Ectodermal cell (in vitro differentiated cells): ENCODE results near the gene ACTL7A.
"Not testable (repeated sequence)": the region's sequence is repeated elsewhere in the genome, so short reads cannot be mapped to it uniquely, and the experiment has no call there.

Experiments
- H3K27ac ChIP-seq: 2 replicates; pipeline ENCODE4 v1.7.0; 2013; ENCODE audit warnings: mild to moderate bottlenecking, low read depth, low read length; ENCODE audit not compliant: insufficient read depth, poor library complexity, severe bottlenecking
- H3K27me3 ChIP-seq: 2 replicates; pipeline ENCODE4 v1.7.0; 2013; ENCODE audit warnings: mild to moderate bottlenecking, low read length; ENCODE audit not compliant: insufficient read depth, control insufficient read depth, poor library complexity, severe bottlenecking
- H3K36me3 ChIP-seq: one replicate; pipeline ENCODE4 v1.7.0; 2013; ENCODE audit warnings: low read length; ENCODE audit not compliant: control insufficient read depth, insufficient read depth
- H3K4me1 ChIP-seq: one replicate; pipeline ENCODE4 v1.7.0; 2013; ENCODE audit warnings: low read length; ENCODE audit not compliant: control insufficient read depth, insufficient read depth
- H3K4me3 ChIP-seq: 2 replicates; pipeline ENCODE4 v1.7.0; 2013; ENCODE audit warnings: low read depth, low read length, control low read depth; ENCODE audit not compliant: insufficient read depth
- H3K9me3 ChIP-seq: 2 replicates; pipeline ENCODE4 v1.7.0; 2013; ENCODE audit warnings: mild to moderate bottlenecking, low read length, moderate library complexity; ENCODE audit not compliant: control insufficient read depth
- WGBS, 2 experiments: methylation state at CpG; one replicate each; pipeline ENCODE4 v1.1.7; 2013; ENCODE audit warnings: missing lambda C conversion rate in 2 of 2; 5-methylcytosine and 5-hydroxymethylcytosine counted together

The ACTL7A gene

DNA sequence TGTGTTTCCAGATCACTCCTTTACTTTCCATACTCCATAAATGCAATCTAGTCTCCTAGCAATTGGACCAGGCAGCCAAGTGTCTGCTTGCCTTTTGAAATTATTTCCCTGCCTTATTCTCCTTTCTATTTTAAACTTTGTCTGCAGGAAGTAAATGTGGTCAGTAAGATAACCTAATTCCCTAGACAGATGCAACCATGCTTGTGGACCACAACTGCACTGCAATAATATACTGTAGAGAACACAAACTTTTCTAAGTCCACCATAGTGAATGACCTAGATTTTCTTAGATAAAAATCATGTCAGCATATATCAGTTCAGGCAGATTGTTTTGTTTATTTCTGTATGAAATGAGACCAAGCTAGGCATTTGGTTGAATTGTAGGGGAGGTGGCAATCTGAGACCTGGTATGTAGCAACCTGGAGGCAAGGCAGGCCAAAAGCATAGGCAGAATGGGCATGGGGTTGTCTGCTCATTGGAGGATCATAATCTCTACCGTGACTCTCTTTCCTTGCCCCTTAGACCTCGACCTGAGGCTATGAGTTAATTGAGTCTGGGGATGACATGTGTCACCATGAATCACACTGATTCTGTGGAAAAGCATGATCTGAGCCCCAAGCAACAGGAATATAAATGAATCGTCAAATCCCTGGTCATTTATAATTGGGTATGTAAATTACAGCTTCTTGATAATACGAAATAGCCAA, 27.0 kb upstream of the ACTL7A start:
- 92 to 97% methylated on average over 4 of the region's 4 CpGs for WGBS, 2 experiments
- H3K27ac ChIP-seq: no peak overlapping the region

DNA sequence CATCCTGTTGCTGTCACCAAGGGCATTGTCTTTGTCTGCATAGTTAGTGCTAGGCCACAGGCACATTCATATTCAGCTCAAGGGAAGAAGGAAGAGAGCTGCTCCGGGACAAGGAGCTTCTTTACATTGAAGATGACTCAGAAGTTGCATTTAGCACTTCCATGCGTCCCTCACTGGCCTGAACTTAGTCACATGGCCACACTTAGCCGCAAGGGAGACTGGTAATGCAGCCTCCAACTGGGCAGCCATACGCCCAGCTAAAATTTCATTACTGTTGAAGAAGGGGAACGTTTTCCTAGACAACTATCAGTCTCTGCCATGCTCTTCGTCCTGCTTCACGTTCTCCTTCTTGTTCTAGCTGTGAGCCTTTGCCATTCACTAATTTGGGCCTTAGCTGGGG, 26.2 kb upstream of the ACTL7A start:
- no peaks in the 10 kb centered on the region for H3K27me3 ChIP-seq
- H3K4me1 ChIP-seq: peaks cover 7% of the 10 kb centered on the region
- no peaks in the 10 kb centered on the region for H3K36me3 ChIP-seq
- no peak overlapping the region for H3K27ac ChIP-seq
- WGBS, 2 experiments: 75 to 81% methylated on average over 7 of the region's 7 CpGs
- H3K9me3 ChIP-seq: no peaks in the 10 kb centered on the region
- no peak overlapping the region for H3K4me3 ChIP-seq

More for the DNA sequence above, 27.0 kb upstream of the ACTL7A start:
- Histone ChIP-seq H3K36me3 (no peaks in the 10 kb centered on the region), H3K4me3 (no peak overlapping the region), H3K27me3 (no peaks in the 10 kb centered on the region), H3K9me3 (no peaks in the 10 kb centered on the region), H3K4me1 (peaks cover 7% of the 10 kb centered on the region)

DNA sequence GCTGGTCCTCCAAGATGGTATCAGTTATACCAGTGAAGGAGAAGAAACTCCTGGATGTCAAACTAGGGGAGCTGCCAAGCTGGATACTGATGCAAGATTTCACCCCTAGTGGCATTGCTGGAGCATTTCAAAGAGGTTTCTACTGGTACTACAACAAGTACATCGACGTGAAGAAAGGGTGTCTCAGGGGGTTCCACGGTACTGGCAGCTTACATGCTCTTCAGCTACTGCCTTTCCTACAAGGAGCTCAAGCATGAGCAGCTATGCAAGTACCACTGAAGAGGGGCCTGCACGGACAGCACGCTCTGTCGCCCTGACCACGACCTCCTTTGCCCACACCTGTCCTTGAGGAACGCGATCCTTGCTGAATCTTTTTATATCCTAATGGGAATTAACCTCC, 25.7 kb upstream of the ACTL7A start:
- no peaks in the 10 kb centered on the region for H3K9me3 ChIP-seq
- no peaks in the 10 kb centered on the region for H3K27me3 ChIP-seq
- 88 to 93% methylated on average over 9 of the region's 9 CpGs for WGBS, 2 experiments
- H3K36me3 ChIP-seq: no peaks in the 10 kb centered on the region
- H3K27ac ChIP-seq: no peak overlapping the region
- H3K4me3 ChIP-seq: no peak overlapping the region
- peaks cover 7% of the 10 kb centered on the region for H3K4me1 ChIP-seq

DNA sequence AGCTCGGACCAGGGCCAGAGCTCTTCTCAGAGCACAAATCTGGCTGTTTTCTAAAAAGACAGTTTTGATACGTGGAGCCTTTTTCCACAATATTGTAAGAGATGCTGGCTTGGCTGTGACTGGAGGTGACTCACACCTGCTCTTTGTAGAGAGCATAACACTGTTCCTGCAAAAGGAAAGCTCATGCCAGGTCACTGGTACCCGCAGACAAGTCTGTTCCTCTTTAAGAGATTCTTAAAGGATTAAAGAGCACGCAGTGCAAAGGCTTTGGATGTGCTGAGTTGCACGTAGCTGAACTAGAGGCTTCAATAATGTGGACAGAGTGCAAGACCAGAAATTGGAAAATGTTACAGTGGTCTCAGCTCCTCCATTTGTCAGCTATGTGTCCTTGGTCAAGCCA, 25.3 kb upstream of the ACTL7A start:
- H3K4me1 ChIP-seq: peaks cover 7% of the 10 kb centered on the region
- H3K4me3 ChIP-seq: no peak overlapping the region
- H3K36me3 ChIP-seq: no peaks in the 10 kb centered on the region
- no peaks in the 10 kb centered on the region for H3K9me3 ChIP-seq
- no peak overlapping the region for H3K27ac ChIP-seq
- H3K27me3 ChIP-seq: no peaks in the 10 kb centered on the region
- WGBS, 2 experiments: 81 to 84% methylated on average over 5 of the region's 5 CpGs

DNA sequence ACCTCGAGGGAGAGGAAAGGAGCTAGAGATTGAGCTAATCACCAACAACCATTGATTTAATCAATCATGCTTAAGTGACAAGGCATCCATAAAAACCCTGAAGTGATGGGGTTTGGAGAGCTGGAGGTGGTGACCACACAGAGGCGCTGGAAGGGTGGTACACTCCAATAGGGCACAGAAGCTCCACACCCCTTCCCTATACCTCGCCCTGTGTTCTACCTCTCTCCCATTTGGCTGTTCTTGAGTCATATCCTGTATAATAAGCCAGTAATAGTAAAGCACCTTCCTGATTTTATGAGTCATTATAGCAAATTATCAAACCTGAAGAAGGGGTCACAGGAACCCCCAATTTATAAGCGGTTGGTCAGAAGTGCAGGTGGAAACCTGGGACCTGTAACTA, 24.5 kb upstream of the ACTL7A start:
- Histone ChIP-seq H3K4me1 (peaks cover 7% of the 10 kb centered on the region), H3K27ac (no peak overlapping the region), H3K9me3 (no peaks in the 10 kb centered on the region), H3K27me3 (no peaks in the 10 kb centered on the region), H3K36me3 (no peaks in the 10 kb centered on the region), H3K4me3 (no peak overlapping the region)
- WGBS, 2 experiments: 95 to 97% methylated on average over 3 to 4 of the region's 4 CpGs

DNA sequence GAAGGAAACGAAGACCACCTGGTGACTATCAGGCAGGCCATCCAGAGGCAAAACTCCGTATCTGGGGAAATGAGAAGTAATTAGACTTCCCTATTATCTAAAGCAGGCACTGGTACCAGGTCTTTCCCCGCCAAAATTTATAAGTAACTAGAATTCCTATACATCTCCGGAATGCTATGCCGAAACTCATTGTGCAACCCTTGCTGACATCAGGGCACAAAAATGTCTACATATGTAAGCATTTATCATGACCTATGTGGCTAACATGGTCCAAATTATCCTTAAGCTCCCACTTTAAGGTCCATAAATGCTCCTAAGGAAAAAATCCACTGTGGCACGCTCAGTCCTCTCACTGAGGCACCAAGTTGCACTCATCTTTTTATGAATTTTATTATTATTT, 24.0 kb upstream of the ACTL7A start:
- 90 to 94% methylated on average over 5 to 6 of the region's 6 CpGs for WGBS, 2 experiments
- H3K9me3 ChIP-seq: no peaks in the 10 kb centered on the region
- no peak overlapping the region for H3K4me3 ChIP-seq
- no peak overlapping the region for H3K27ac ChIP-seq
- no peaks in the 10 kb centered on the region for H3K27me3 ChIP-seq
- H3K4me1 ChIP-seq: peaks cover 7% of the 10 kb centered on the region
- H3K36me3 ChIP-seq: no peaks in the 10 kb centered on the region

DNA sequence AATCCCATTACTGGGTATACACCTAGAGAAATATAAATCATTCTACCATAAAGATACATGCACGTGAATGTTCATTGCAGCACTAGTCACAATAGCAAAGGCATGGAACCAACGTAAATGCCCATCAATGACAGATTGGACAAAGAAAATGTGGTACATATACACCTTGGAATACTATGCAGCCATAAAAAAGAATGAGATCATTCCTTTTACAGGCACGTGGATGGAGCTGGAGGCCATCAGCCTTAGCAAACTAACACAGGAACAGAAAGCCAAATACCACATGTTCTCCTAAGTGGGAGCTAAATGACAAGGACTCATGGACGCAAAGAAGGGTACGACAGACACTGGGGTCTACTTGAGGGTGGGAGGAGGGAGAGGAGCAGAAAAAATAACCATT, 22.5 kb upstream of the ACTL7A start:
- 87 to 89% methylated on average over 5 of the region's 5 CpGs for WGBS, 2 experiments

DNA sequence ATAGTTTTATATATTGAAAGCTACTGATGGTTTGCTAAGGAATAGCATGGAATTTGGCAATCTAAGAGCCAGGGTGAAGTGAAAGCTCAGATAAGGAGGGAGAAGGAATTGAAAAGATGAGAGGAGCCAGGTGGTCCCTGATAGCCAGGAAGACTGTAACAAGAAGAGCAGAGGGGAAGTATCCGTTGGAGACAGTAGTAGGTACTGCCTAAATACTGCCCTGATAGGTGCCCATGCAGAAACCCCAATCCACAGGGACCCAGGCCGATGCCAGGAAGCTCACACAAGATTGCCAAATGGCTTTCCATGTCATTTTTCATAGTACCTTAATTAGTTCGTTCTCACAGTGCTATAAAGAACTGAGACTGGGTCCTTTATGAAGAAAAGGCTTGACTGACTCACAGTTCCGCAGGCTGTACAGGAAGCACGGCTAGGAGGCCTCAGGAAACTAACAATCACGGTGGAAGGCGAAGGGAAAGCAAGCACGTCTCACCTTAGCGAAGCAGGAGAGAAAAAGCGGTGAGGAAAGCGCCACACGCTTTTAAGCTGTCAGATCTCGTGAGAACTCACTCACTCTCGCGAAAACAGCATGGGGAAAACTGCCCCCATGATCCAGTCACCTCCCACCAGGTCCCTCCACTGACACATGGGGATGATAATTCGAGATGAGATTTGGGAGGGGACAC, 19.3 kb upstream of the ACTL7A start:
- H3K4me3 ChIP-seq: no peak overlapping the region
- no peaks in the 10 kb centered on the region for H3K9me3 ChIP-seq
- no peak overlapping the region for H3K27ac ChIP-seq
- no peaks in the 10 kb centered on the region for H3K27me3 ChIP-seq
- 87 to 89% methylated on average over 16 of the region's 16 CpGs for whole genome bisulfite sequencing, 2 experiments
- H3K4me1 ChIP-seq: no peaks in the 10 kb centered on the region
- no peaks in the 10 kb centered on the region for H3K36me3 ChIP-seq

More for the DNA sequence above, 22.5 kb upstream of the ACTL7A start:
- not testable (repeated sequence) for H3K27ac ChIP-seq, H3K36me3 ChIP-seq, H3K4me1 ChIP-seq, H3K27me3 ChIP-seq, H3K4me3 ChIP-seq, H3K9me3 ChIP-seq

DNA sequence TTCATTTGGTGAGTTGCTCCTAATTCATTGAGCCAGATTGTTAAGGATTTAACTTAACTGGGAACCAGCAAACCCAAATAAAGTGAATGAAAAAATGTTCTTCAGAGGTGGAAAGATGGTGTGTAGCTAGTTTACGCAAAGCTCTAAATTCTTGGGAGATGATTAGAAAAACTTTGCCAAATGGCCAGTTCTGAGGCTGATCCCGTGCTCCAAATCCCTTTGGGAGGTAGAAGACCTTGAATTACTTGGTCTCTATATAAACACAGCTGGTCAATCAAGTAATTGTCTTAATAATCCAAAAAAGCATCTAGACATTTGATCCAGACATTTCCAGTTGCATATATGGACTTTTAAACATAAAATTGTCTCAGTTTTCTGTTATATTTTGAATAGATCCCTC, 17.7 kb upstream of the ACTL7A start:
- no peaks in the 10 kb centered on the region for H3K9me3 ChIP-seq
- 83 to 92% methylated on average over 2 of the region's 2 CpGs for WGBS, 2 experiments
- H3K27me3 ChIP-seq: no peaks in the 10 kb centered on the region
- no peak overlapping the region for H3K4me3 ChIP-seq
- H3K36me3 ChIP-seq: no peaks in the 10 kb centered on the region
- H3K27ac ChIP-seq: no peak overlapping the region
- H3K4me1 ChIP-seq: no peaks in the 10 kb centered on the region

DNA sequence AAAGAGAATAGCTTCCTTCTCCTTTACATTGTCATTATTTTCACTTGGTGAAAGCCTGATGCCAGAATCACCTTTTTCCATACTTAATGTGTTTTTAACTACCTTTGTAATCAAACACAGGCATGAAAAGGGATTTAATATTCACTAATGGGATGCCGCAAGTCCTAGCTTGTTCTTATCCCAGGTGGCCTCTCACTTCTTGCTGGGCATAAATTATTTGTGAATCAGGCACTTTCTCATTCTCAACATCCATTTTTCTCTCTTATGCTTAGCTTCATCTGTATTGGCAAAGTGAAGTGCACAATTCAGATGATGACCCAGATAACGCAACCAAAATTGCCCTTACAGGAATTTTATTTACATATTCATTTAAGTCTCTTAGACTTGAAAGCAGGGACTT, 17.2 kb upstream of the ACTL7A start:
- no peaks in the 10 kb centered on the region for H3K27me3 ChIP-seq
- no peak overlapping the region for H3K27ac ChIP-seq
- H3K4me3 ChIP-seq: no peak overlapping the region
- H3K36me3 ChIP-seq: no peaks in the 10 kb centered on the region
- 93 to 96% methylated on average over 2 of the region's 2 CpGs for WGBS, 2 experiments
- no peaks in the 10 kb centered on the region for H3K4me1 ChIP-seq
- H3K9me3 ChIP-seq: no peaks in the 10 kb centered on the region
